ENCODE measurements around the gene DYSF. TPM values are rescaled to one million over a fixed set of nuclear protein-coding genes. Genes with fewer than 3 reads are reported as not detected.

Gene DYSF
- total RNA-seq, 3 donors from 2014 or later, result 2.0 to 19.4 (median 6.8) TPM

DNA sequence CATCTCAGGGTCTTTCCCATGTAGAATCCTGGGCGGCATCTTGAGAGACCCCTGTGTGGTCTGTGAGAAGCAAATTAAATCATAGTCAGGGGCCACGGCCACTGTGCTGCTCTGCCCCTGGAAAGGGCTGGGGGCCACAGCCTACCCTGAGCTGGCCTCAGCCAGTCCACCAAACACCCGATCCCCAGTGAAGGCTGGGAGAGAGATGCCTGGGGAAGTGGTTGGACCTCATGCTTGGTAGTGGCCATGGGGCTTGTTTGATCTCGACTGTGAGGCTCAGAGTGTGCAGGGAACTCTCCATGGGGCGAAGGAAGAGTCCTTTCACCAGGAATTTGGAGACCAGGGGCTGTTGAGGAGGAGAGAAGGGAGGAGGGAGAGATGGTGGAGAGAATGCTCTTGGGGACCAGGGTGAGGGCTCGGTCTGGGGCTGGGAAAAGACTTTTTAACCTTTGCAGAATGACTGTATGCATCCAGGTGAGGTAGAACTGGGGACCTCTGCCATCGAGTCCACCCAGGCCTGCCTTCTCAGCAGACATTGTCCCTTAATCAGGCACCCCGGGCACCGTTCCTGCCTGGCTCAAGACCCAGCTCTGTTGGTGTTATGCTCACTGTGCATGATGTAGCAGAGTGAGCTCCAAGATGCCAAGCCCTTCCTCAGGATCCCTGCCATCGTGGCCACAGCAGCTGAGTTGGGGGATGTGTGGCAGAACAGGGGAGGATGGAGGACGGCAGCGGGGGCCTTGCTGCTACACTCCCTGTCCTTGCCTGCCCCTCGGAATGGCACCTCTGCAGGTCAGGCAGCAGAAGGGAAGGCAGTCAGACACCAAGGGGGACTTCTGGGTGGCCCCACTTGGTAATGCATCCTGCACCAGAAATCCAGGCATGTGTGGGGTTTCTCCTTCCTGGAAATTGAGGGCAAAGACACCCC lies 249.9 kb downstream of the DYSF start:
- intact Hi-C loops (cut with DNase I, micrococcal nuclease), result no loop called here
- no peak overlapping the region for H3K4me3 ChIP-seq
- no peaks in the 10 kb centered on the region for H3K9me3 ChIP-seq
- no peaks in the 10 kb centered on the region for H3K4me1 ChIP-seq (ENCODE audit: low read depth)
- no peaks in the 10 kb centered on the region for H3K36me3 ChIP-seq (ENCODE audit: low read depth)
- no peak for DNase-seq
- TF ChIP-seq, protein P1, sequence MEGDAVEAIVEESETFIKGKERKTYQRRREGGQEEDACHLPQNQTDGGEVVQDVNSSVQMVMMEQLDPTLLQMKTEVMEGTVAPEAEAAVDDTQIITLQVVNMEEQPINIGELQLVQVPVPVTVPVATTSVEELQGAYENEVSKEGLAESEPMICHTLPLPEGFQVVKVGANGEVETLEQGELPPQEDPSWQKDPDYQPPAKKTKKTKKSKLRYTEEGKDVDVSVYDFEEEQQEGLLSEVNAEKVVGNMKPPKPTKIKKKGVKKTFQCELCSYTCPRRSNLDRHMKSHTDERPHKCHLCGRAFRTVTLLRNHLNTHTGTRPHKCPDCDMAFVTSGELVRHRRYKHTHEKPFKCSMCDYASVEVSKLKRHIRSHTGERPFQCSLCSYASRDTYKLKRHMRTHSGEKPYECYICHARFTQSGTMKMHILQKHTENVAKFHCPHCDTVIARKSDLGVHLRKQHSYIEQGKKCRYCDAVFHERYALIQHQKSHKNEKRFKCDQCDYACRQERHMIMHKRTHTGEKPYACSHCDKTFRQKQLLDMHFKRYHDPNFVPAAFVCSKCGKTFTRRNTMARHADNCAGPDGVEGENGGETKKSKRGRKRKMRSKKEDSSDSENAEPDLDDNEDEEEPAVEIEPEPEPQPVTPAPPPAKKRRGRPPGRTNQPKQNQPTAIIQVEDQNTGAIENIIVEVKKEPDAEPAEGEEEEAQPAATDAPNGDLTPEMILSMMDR (IDR thresholded peaks at IDR 0.05), result no peak
- no peak for ATAC-seq

DNA sequence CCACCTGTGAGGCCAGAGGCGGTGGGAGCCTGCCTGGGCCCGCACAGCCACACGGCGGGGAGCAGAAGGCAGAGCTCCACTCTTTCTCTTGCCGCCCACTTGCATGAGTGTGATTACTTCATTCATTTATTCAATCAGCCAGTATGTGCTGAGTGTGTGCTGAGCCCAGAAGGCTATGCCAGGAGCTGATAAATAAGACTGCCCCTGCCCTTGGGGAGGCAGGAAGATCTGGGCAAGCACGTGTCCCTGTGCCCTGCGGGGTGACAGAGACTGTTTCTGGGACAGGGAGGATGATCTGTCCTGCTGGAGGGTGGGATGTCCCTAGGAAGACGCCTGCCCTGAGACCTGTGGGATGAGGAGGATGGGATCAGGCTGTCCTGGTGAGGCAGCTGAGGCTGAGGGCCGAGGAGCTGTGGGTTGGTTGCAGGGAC lies 250.8 kb downstream of the DYSF start:
- TF ChIP-seq, protein P1 (IDR thresholded peaks at IDR 0.05), result no peak
- no peaks in the 10 kb centered on the region for H3K36me3 ChIP-seq (ENCODE audit: low read depth)
- DNase-seq (no peak), ATAC-seq (no peak)
- no peak overlapping the region for H3K4me3 ChIP-seq
- no peaks in the 10 kb centered on the region for H3K4me1 ChIP-seq (ENCODE audit: low read depth)
- H3K9me3 ChIP-seq, result no peaks in the 10 kb centered on the region
- intact Hi-C loops (cut with DNase I, micrococcal nuclease), result no loop called here

DNA sequence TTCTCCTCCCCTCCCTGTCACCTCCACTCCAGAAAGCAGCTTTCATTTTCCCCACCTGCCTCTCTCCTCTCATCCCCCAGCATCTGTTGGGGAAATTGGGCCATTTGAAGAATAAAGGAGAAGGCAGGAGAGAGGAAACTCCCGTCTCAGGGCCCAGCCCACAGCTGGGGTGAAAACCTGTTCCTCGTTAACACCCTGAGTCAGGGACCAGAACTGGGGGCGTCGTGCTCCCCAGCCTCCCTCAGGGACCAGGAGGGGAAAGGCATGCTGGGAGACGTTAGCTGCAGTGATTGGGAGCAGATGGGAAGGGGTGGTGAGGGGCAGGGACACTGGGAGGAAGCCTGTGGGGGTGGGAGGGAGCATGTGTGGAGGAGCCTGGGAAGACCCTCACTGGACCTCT lies 251.3 kb downstream of the DYSF start:
- Histone ChIP-seq H3K4me3 (no peak overlapping the region), H3K4me1 (ENCODE audit: low read depth) (no peaks in the 10 kb centered on the region), H3K9me3 (no peaks in the 10 kb centered on the region), H3K36me3 (ENCODE audit: low read depth) (no peaks in the 10 kb centered on the region)
- intact Hi-C loops (cut with DNase I, micrococcal nuclease), result no loop called here
- DNase-seq (no peak), ATAC-seq (no peak)
- TF ChIP-seq, protein P1 (IDR thresholded peaks at IDR 0.05), result no peak

DNA sequence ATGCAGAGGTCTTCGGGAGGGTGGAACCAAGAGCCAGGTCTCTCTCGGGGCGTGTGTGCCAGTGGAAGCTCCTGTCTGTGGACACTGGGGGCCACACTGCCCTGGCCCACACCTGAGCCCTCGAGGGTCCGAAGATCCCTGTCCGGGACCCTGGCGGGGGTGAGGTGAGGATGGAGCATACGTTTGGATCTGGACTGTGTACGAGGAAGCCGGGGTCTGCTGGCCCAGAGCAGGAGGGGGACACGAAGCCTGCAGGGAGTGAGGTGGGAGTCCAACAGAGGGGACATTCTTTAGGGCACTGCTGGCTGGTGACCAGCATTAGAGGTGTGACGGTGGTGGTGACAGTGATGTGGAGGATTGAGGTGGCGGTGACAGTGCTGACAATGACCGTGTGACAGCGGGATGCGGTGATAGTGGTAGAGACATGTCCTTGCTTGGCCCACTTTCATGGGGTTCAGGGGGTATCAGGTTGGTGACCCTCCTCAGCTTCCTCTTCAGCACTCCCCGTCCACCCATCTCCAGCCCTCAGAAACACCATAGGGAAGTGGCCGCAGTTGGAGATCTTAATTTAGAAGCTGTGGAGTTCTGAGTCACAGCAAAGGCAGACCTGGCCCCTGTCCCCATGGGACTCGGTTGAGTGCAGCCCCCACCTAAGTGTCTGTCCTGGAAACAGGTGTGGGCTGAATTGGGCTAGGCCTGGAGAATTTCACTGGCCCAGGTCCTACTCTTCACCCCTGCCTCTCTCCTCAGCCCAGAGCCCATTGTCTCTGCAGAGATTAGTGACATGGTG lies 252.0 kb downstream of the DYSF start:
- TF ChIP-seq, protein P1 (IDR thresholded peaks at IDR 0.05), result no peak
- intact Hi-C loops (cut with DNase I, micrococcal nuclease), result no loop called here
- Histone ChIP-seq H3K9me3 (no peaks in the 10 kb centered on the region), H3K36me3 (ENCODE audit: low read depth) (no peaks in the 10 kb centered on the region), H3K4me3 (no peak overlapping the region), H3K4me1 (ENCODE audit: low read depth) (no peaks in the 10 kb centered on the region)
- ATAC-seq (no peak), DNase-seq (no peak)

DNA sequence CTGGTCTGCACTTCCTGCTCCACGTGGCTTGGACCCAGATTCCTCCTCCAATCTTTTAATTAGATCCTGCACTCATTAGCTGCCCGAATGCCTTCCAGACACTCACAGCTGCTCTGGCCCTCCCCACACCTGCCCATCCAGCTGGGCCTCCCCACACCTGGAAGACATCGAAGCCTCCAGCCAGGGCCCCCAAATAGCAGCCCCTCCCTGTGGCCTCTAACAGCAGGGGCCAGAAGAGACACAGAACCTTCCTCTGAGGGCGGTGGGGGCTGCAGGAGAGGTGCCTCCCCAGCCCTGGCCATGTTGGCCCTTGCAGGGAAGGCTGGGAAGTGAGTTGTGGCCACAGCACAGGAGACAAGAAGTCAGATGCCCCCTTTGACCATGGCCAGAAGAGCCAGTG lies 252.8 kb downstream of the DYSF start:
- intact Hi-C loops (cut with DNase I, micrococcal nuclease), result no loop called here
- ATAC-seq (no peak), DNase-seq (no peak)
- TF ChIP-seq, protein P1 (IDR thresholded peaks at IDR 0.05), result no peak
- H3K9me3 ChIP-seq, result no peaks in the 10 kb centered on the region
- no peaks in the 10 kb centered on the region for H3K4me1 ChIP-seq (ENCODE audit: low read depth)
- no peak overlapping the region for H3K4me3 ChIP-seq
- H3K36me3 ChIP-seq (ENCODE audit: low read depth), result no peaks in the 10 kb centered on the region

All from mucosa of descending colon (tissue), 3 donors.